HS-27A (cell line): ENCODE data around the gene IFI27L1.

ENCODE experiments used
- DNase-seq: peaks from one replicate; pipeline ENCODE4 v3.0.0-alpha.2; 2012; ENCODE audit warnings: low read depth, missing footprints

Gene IFI27L1

DNA sequence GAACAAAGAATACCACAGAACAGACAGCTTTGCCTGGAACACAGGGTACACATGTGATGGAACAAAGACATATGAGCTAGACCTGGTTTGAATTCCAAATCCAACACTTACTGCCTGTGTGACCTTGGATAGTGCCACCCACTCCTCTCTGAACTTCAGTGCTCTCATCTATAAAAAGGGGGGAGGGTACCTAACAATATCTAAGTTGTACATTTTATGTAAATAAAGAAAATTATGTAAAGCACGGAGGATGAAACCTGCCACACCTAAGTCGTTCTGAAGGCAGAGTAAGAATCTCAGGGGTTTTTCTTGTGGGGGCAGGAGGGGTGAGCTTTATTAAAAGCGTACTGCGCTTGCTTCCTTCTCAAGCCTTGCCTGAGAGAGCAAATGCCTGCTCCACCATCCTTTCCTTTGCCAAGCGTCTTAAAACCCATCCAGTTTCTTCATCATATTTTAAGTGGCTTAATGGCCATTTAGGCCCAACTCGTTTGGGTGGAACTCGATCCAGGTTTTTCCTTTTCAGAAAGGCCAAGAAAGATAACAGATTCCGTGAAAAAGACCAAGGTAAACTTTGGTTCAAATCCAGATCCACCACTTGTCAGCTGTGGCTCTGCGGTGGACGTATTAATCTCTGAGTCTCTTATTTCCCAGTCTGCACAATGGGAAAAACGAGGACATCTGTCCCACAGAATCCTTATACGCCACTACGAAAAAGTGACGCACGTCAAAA lies 1.1 kb upstream of the IFI27L1 start:
- DNase-seq, result no peak

GRCh38 chr14:94081386-94081820 lies 293 bp downstream of the IFI27L1 start:
- no peak for DNase-seq

- no peak for DNase-seq
Measured at GRCh38 chr14:94087891-94088290, 6.8 kb downstream of the IFI27L1 start.

GRCh38 chr14:94088516-94088915 lies 7.4 kb downstream of the IFI27L1 start:
- no peak for DNase-seq

GRCh38 chr14:94089479-94089878 lies 8.4 kb downstream of the IFI27L1 start:
- DNase-seq, result no peak

DNA sequence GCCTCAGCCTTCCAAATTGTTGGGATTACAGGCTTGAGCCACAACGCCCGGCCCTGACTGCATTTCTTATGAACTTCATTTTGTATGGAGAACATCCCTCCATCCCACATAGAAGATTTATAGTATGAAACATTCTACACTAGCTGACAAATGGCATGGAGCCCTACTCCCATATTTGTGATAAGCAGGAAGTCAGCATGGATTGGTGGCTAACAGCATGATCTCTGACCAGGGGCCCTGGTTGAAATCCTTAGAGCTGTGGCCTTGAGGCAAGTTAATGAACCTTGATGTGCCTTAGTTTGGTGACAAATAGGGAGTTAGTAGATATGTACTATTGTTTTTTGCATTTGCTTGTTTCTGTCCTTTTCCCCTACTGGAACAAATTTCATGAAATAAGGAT lies 12.3 kb downstream of the IFI27L1 start:
- no peak for DNase-seq

GRCh38 chr14:94097091-94097490 lies 16.0 kb downstream of the IFI27L1 start:
- no peak for DNase-seq

- no peak for DNase-seq
Measured at GRCh38 chr14:94098326-94098992, 17.3 kb downstream of the IFI27L1 start.

GRCh38 chr14:94099006-94099405 lies 17.9 kb downstream of the IFI27L1 start:
- DNase-seq, result no peak

DNA sequence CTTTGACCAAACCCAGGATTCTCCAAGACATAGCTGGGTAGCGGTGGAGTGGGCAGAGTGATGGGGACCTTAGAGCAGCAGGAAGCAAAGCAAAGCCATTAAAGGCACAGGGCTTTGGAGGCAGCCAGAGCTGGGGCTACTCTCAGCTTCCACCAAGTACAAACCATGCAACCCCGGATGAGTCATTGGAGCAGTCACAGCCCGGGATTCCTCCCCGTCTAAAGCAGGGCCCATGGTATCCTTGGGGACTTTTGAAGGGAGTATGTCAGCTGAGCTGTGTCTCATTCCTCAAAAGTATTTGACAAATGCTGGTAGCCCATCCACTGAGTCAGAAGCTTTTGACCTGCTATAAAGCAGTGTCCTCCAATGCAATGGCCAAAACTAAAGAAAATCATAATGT lies 19.7 kb downstream of the IFI27L1 start:
- peak; percentile 57 for DNase-seq

DNA sequence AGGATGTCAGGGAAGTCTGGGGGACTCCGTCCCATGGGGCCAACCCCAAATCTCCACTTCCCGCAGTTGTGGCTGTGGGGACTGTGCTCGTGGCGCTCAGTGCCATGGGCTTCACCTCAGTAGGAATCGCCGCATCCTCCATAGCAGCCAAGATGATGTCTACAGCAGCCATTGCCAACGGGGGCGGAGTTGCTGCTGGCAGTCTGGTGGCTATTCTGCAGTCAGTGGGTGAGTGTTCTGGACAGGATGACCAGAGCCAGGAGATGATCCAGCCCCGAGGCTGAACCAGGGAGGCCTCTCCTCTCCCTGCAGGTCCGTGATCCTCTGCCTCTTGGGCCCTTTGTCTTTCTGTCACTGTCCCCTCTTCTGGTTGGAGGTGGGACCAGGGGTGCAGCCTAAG lies 20.6 kb downstream of the IFI27L1 start:
- DNase-seq, result no peak

GRCh38 chr14:94102768-94103482 lies 21.8 kb downstream of the IFI27L1 start:
- DNase-seq, result no peak

- no peak for DNase-seq
Measured at GRCh38 chr14:94103554-94104150, 22.5 kb downstream of the IFI27L1 start.

DNA sequence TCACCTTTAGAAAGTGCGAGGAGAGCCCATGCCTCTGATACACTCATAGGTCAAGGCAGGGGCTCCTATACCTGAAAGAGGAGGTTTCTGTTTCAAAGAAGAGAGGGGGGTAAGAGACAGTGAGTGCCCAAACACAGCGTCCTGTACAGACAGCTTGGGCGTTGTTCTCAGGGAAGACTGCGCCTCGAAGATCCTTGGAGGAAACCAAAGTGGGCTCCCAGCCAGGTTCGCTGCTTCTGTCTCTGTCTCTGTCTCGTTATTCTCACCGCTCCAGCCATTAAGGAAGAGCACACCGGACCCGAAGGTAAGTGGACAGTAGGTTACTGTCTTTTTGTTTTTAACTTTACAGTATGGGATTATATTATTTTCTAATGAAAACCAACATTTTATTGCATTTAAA lies 23.6 kb downstream of the IFI27L1 start:
- DNase-seq, result no peak

GRCh38 chr14:94109915-94110250 lies 28.8 kb downstream of the IFI27L1 start:
- no peak for DNase-seq

DNA sequence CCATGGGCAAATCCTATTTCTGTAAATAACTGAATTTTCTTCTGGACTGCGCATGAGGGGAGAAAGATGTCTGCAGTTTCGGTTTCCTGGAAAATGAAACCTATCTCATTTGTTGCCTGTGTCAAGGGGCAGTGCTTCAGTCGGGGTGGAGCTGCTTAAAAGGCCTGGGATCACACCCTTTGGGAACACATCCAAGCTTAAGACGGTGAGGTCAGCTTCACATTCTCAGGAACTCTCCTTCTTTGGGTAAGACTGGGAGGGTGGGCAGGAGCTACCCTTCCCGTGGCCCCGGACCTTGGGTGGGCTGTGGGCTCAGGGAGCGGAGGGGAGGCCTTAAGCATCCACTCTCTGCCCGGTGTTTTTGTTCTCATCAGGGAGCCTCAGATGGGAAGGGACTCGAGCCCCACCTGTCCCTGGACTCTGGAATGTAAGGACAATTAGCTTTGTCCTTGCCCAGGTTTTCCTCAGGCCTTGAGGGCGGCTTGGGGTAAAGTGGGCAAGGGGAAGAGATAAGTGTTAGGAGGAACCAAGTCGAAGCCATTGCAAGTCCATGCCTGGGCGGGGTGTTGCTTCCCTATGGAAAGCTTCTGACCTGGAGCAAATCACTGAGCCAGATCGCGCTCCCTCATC lies 29.6 kb downstream of the IFI27L1 start, which contains the start of gene IFI27:
IFI27 (plus strand) TSS at position 185 of the 630 bp plus-strand sequence.
- no peak for DNase-seq

DNA sequence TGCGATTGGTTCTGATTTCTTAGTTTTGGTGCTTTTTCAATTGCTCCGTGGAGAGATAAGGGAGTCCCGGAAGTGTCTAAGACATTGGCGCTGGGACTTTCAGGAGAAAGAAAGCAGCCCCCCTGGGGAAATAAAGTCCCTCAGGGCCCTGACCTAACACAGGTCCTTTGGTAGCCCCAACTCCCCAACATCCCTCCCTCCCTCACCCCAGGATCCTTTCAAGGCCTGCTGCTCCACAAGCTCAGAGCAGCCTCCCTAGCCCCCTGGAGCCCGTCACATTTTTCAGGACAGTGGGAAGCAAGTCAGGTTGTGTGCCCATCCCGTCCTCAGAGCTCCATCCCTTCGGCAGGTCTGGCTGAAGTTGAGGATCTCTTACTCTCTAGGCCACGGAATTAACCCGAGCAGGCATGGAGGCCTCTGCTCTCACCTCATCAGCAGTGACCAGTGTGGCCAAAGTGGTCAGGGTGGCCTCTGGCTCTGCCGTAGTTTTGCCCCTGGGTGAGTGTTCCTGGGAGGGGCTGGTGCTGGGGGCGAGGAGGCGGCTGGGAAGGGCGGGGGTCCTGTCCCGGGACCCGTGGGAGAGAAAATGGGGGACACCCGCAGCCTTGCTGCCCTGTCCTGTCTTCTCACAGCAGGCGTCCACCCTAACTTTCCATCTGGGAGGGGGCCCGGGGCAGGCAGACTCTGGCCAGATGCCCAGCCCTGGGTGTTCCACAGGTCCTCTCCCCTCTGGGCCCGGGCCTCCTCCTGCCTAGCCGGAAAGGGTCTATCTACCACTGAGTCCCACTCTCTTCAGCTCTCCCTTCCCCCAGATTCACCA lies 30.4 kb downstream of the IFI27L1 start:
- DNase-seq, result no peak

DNA sequence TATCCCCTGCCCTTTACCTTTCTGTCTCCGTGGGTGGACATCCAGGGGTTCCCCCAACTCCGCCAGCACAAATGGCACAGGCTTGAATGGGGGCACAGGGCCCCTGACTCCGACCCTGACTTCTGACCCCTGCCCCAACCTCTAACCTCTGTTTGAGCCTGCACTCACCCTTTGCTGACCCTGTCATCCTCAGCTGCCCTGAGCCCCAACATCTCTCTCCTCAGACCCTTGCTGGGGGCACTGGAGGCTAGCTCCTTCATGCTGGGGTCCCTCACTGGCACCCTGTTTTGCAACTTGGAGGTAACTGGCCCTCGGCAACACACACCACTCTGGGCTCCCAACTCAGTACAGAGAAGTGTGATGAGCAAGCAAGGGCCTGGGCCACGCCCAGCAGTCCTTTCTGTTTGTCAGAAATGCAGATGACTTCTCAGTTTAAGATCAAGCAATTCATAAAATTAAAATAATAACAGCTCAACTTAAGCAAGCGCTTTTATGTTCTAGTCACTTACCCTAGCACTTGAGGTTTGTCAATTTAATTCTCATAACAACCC lies 31.5 kb downstream of the IFI27L1 start:
- DNase-seq, result no peak

DNA sequence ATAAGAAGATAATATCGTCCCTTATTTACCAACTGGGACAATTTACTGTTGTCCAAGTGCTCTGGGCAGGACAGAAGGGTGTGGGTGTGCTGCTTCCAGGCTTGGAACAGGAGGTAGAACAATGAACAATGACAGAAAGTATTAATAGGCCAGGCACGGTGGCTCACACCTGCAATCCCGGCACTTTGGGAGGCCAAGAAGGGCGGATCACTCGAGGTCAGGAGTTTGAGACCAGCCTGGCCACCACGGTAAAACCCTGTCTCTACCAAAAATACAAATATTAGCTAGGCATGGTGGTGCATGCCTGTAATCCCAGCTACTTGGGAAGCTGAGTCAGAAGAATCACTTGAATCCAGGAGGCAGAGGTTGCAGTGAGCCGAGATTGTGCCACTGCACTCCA lies 32.0 kb downstream of the IFI27L1 start:
- DNase-seq, result no peak

GRCh38 chr14:94113490-94113889 lies 32.4 kb downstream of the IFI27L1 start:
- DNase-seq, result no peak
